Lower lobe of right lung (tissue), 2 donors: Measurements from ENCODE around the gene BABAM2. TPM values are rescaled to one million over a fixed set of nuclear protein-coding genes. Genes with fewer than 3 reads are reported as not detected.

Source experiments
- ATAC-seq, 2 donors: fragments of 200-7000 bp; cut with Tn5 transposase; one replicate each; pipeline ENCODE4 v1.9.1; 2020 to 2022; ENCODE audit warnings: mild to moderate bottlenecking in 2 of 2, moderate library complexity in 2 of 2
- DNase-seq: peaks from one replicate; pipeline ENCODE4 v3.0.0-alpha.2; 2020
- H3K27ac ChIP-seq: fragments of 200-600 bp; one replicate; pipeline ENCODE4 v1.8.0; 2022
- H3K27me3 ChIP-seq: fragments of 200-600 bp; one replicate; pipeline ENCODE4 v1.8.0; 2022; ENCODE audit warnings: low read depth
- H3K36me3 ChIP-seq: fragments of 200-600 bp; one replicate; pipeline ENCODE4 v1.8.0; 2022; ENCODE audit warnings: mild to moderate bottlenecking
- H3K4me1 ChIP-seq: fragments of 200-600 bp; one replicate; pipeline ENCODE4 v1.8.0; 2022
- H3K4me3 ChIP-seq: fragments of 200-600 bp; one replicate; pipeline ENCODE4 v1.8.0; 2022; ENCODE audit warnings: mild to moderate bottlenecking
- H3K9me3 ChIP-seq: fragments of 200-600 bp; one replicate; pipeline ENCODE4 v1.8.0; 2022
- CTCF ChIP-seq: fragments of 200-600 bp; IDR thresholded peaks from one replicate; pipeline ENCODE4 v1.8.0; 2022; ENCODE audit warnings: antibody characterized with exemption, mild to moderate bottlenecking
- intact Hi-C: fragments of 100-400 bp; cut with DNase I; formaldehyde crosslinking; loops from one replicate; pipeline ENCODE4 v1.11.0; 2022
- total RNA-seq: library from RNA; stranded (reverse); fragmentation: NEBNext Ultra II Directional; extraction: Animal tissue kit (Norgen Biotek cat#: 25700); gene quantifications from one replicate; pipeline ENCODE4 v1.2.1, GENCODE V29; 2021
- donor health status: DM: no; HTN: yes; CAD: no; lungs with severe emphysema.

The BABAM2 gene
- total RNA-seq, 1 donor from 2014 or later = 39.5 TPM

- no peak overlapping the region for H3K27ac ChIP-seq
- H3K4me3 ChIP-seq = no peak overlapping the region
- no peak for TF ChIP-seq CTCF
- DNase-seq = no peak
- no peaks in the 10 kb centered on the region for H3K4me1 ChIP-seq
- H3K36me3 ChIP-seq = no peaks in the 10 kb centered on the region
- no peak for ATAC-seq
- H3K27me3 ChIP-seq = no peaks in the 10 kb centered on the region
- intact Hi-C loops = no loop called here
- no peaks in the 10 kb centered on the region for H3K9me3 ChIP-seq
These were observed 164.4 kb downstream of the BABAM2 start for GRCh38 chr2:28054916-28055315.

- DNase-seq = no peak
These were observed 164.9 kb downstream of the BABAM2 start for GRCh38 chr2:28055325-28055970.

DNA sequence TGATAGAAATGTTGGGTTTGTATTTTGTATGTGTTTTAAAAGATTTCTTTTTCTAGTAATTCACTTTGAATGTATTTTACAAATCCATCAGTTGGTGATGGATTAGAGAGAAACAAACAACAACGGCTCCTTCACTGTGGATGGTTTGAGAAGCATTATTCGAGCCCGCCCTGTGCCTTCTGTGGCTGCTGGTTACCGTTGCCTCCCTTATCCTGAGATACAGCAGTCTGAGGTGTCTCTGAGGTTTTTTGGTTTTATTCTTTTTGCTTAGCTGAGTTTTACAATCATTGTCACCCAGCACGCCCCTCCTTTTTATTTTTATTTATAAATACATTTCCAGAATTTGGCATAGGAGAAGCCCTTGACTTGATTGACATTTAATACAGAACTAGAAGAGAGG is 168.3 kb downstream of the BABAM2 start:
- intact Hi-C loops = no loop called here
- Histone ChIP-seq H3K27ac (no peak overlapping the region), H3K4me3 (no peak overlapping the region), H3K36me3 (no peaks in the 10 kb centered on the region), H3K9me3 (no peaks in the 10 kb centered on the region), H3K27me3 (no peaks in the 10 kb centered on the region), H3K4me1 (no peaks in the 10 kb centered on the region)
- no peak for DNase-seq
- no peak for ATAC-seq
- TF ChIP-seq CTCF = no peak

More at GRCh38 chr2:28055325-28055970, 164.9 kb downstream of the BABAM2 start:
- Histone ChIP-seq H3K27ac (no peak overlapping the region), H3K4me1 (no peaks in the 10 kb centered on the region), H3K36me3 (no peaks in the 10 kb centered on the region), H3K27me3 (no peaks in the 10 kb centered on the region), H3K4me3 (no peak overlapping the region), H3K9me3 (no peaks in the 10 kb centered on the region)
- ATAC-seq = no peak
- no peak for TF ChIP-seq CTCF
- intact Hi-C loops = no loop called here

DNA sequence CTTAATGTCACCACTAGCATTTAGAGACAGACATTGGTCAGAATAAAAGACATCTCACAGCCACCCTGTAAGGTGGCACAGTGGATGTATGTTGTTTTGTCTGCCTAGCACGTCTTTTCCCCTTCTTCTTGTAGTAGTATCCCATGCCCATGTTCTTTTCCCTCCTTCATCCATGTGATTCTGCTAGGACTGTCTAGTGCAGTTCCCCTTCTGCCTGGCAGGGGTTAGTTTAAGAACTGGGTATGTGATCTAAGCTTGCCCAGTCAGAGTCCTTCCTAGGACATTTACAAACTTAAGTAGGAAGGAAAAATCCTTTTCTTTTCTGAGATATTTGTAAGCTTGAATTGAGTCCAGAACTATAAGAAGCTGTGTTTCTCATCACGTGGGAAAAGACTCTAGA is 172.3 kb downstream of the BABAM2 start:
- Histone ChIP-seq H3K4me1 (no peaks in the 10 kb centered on the region), H3K27me3 (no peaks in the 10 kb centered on the region), H3K36me3 (no peaks in the 10 kb centered on the region), H3K9me3 (no peaks in the 10 kb centered on the region), H3K4me3 (no peak overlapping the region), H3K27ac (no peak overlapping the region)
- ATAC-seq (no peak), DNase-seq (no peak)
- TF ChIP-seq CTCF = no peak
- intact Hi-C loops = no loop called here

- Histone ChIP-seq H3K27me3 (no peaks in the 10 kb centered on the region), H3K9me3 (no peaks in the 10 kb centered on the region), H3K4me3 (no peak overlapping the region), H3K27ac (no peak overlapping the region), H3K4me1 (no peaks in the 10 kb centered on the region), H3K36me3 (no peaks in the 10 kb centered on the region)
- intact Hi-C loops = no loop called here
- TF ChIP-seq CTCF = no peak
- no peak for DNase-seq
- ATAC-seq = no peak
These were observed 173.0 kb downstream of the BABAM2 start for GRCh38 chr2:28063492-28063962.
